Pancreas (tissue), 10 donors: ENCODE measurements around the gene AOAH. TPM values are rescaled to one million over a fixed set of nuclear protein-coding genes. Genes with fewer than 3 reads are reported as not detected.

Source experiments
- ATAC-seq, 4 donors: fragments of 200-7000 bp; cut with Tn5 transposase; one replicate each; pipeline versions ENCODE4 v1.8.0 to v1.9.1; 2020; ENCODE audit warnings: mild to moderate bottlenecking in 4 of 4, moderate library complexity in 4 of 4
- DNase-seq, 6 donors: peaks; one replicate each; pipeline ENCODE4 v3.0.0-alpha.2; 2020
- FAIRE-seq: peaks from 2 replicates; lab custom pipeline; 2012; peaks lifted over from hg19 to GRCh38; lab: Jason Lieb, UNC
- H3K27ac ChIP-seq, 4 donors: fragments of 200-600 bp; sonication (generic); 1 replicate in 3 of 4; 2 replicates in 1 of 4; pipeline versions ENCODE4 v1.5.0 to v1.8.0; 2020
- H3K27me3 ChIP-seq, 4 donors: fragments of 200-600 bp; one replicate each; pipeline ENCODE4 v1.8.0; 2021
- H3K36me3 ChIP-seq, 3 donors: fragments of 200-600 bp; sonication (generic) in 1 of 3; one replicate each; pipeline versions ENCODE4 v1.5.0 to v1.8.0; 2020 to 2021
- H3K4me1 ChIP-seq, 3 donors: fragments of 200-600 bp; one replicate each; pipeline ENCODE4 v1.8.0; 2021
- H3K4me3 ChIP-seq, 4 donors: fragments of 200-600 bp; sonication (generic) in 2 of 4; one replicate each; pipeline versions ENCODE4 v1.5.0 to v1.8.0; 2020 to 2021
- H3K9me3 ChIP-seq, 4 donors: fragments of 200-600 bp; one replicate each; pipeline ENCODE4 v1.8.0; 2021
- WGBS, 2 donors: extraction: QIAGEN DNeasy Blood & Tissue Kit; methylation state at CpG; one replicate each; pipeline ENCODE4 v1.1.7; 2013; 5-methylcytosine and 5-hydroxymethylcytosine counted together
- intact Hi-C, 3 donors: fragments of 100-400 bp; cut with DNase I; formaldehyde crosslinking; loops; one replicate each; pipeline versions ENCODE4 v1.11.1 to v1.14.2; 2022
- polyA plus RNA-seq, 2 donors: library from polyadenylated mRNA; stranded (reverse); fragments of 200-250 nt; gene quantifications; one replicate each; pipeline ENCODE4 v1.2.3, GENCODE V29; 2013
- total RNA-seq, 6 donors: library from RNA; stranded (reverse); fragmentation: NEBNext Ultra II Directional in 4 of 6; extraction: Animal tissue kit (Norgen Biotek cat#: 25700) in 4 of 6; gene quantifications; one replicate each; pipeline versions ENCODE4 v1.2.1 to v1.2.4, GENCODE V29; 2021 to 2023
- TF ChIP-seq, protein P1 (sequence below), 4 donors: fragments of 200-600 bp; sonication (generic) in 3 of 4; IDR thresholded peaks; one replicate each; pipeline versions ENCODE4 v1.5.0 to v1.8.0; 2021; ENCODE audit warnings: antibody characterized with exemption in 4 of 4
- donor health status: healthy with polysubstance abuse.
- donor health status: DM: no; HTN: no; CAD: no; lungs with moderate emphysema.
- donor health status: DM: no; HTN: no; CAD: no.
- donor health status: control.
- donor health status: control.
- donor health status: Bipolar disorder and iron deficiency.
- donor health status: DM: yes; HTN: yes; CAD: no.
- donor health status: DM: no; HTN: no; CAD: no.
- donor health status: DM: no; HTN: no; CAD: no.
- donor health status: DM: yes; HTN: yes; CAD: no.

AOAH gene
- total and polyA plus RNA-seq, 8 donors: 0.79 to 9.0 (median 2.1) TPM

DNA sequence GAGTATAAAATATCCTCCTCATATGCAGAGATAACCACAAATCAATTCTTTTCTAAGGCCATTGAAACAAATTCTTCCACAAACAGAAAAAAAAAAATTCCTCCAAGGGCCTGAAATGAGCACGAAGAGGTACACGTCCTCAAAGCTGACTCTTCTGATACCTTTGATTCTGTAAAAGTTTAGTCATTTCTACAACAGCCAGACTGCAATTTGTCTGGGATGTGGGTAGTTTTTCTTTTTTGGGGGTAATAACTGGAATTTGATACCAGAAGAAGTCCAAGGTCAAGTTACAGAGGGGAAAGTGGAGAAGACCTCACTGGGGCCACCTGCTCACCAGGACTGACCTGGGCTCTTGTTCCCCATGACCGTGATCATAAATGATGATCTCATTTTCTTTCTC is 121.8 kb downstream of the AOAH start:
- Histone ChIP-seq H3K4me3 (no peak overlapping the region), H3K4me1 (peaks cover 0 to 11% (median 0%) of the 10 kb centered on the region in 3 donors), H3K27me3 (no peaks in the 10 kb centered on the region), H3K9me3 (no peaks in the 10 kb centered on the region), H3K27ac (no peak overlapping the region), H3K36me3 (no peaks in the 10 kb centered on the region)
- ATAC-seq (no peak), DNase-seq (no peak), FAIRE-seq (no peak)
- 62 to 96% methylated on average over 3 of the region's 3 CpGs for WGBS, 2 donors
- intact Hi-C loops: no loop called here
- TF ChIP-seq, protein P1, sequence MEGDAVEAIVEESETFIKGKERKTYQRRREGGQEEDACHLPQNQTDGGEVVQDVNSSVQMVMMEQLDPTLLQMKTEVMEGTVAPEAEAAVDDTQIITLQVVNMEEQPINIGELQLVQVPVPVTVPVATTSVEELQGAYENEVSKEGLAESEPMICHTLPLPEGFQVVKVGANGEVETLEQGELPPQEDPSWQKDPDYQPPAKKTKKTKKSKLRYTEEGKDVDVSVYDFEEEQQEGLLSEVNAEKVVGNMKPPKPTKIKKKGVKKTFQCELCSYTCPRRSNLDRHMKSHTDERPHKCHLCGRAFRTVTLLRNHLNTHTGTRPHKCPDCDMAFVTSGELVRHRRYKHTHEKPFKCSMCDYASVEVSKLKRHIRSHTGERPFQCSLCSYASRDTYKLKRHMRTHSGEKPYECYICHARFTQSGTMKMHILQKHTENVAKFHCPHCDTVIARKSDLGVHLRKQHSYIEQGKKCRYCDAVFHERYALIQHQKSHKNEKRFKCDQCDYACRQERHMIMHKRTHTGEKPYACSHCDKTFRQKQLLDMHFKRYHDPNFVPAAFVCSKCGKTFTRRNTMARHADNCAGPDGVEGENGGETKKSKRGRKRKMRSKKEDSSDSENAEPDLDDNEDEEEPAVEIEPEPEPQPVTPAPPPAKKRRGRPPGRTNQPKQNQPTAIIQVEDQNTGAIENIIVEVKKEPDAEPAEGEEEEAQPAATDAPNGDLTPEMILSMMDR (IDR thresholded peaks at IDR 0.05): no peak

DNA sequence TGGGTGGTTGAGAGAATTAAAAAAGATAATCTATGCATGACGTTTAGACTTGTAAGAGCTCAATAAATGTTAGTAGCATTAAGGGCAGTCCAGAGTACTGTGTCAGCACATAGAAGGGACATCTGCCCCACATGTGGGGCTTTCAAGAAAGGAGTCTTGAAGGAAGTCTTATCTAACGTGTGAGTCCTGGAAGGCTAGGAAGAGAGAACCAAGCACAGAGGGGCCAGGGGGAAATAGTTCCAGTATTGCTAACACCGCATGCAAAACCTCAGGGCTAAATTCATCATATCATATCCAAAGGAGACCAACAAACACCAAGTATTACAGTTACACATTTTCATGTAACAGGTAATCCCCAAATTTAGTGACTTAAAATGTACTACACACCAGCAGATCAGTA is 122.7 kb downstream of the AOAH start:
- H3K4me3 ChIP-seq: no peak overlapping the region
- TF ChIP-seq, protein P1 (IDR thresholded peaks at IDR 0.05): no peak
- no peaks in the 10 kb centered on the region for H3K36me3 ChIP-seq
- no peaks in the 10 kb centered on the region for H3K27me3 ChIP-seq
- WGBS, 2 donors: 39 to 72% methylated on average over 3 of the region's 3 CpGs
- H3K4me1 ChIP-seq: peaks cover 0 to 11% (median 0%) of the 10 kb centered on the region in 3 donors
- DNase-seq (no peak), ATAC-seq (no peak), FAIRE-seq (no peak)
- no peaks in the 10 kb centered on the region for H3K9me3 ChIP-seq
- H3K27ac ChIP-seq: no peak overlapping the region
- intact Hi-C loops: no loop called here

DNA sequence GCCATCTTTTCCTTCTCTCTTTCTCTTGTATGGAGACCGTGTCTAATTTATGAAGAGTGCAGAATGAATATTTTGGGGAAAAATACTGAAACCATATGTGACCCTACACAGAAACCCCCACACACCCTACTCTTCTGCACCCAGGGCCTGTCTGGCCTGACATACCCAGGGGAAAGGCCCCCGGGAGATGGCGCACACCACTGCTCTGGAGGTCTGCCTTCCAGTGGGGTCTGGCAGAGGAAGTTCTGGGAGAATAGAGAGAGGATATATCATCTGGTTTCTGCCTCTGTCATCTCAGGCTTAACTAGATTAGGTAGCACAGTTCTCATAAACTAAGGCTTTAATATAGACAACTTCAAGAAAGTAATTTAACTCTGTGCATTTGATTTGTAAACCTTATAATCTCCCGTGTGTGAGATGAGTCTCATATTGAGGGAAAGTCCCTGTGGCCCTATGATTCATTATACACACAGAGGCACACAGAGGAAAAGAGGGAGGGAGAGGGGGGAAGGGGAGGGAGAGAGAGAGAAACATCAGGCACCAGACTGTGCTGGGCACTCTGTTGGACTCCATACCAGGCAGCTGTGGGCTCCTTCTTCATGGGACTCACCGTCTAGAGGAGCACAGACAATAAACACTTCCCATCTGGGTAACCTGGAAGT is 123.3 kb downstream of the AOAH start:
- Histone ChIP-seq H3K4me1 (peaks cover 0 to 11% (median 0%) of the 10 kb centered on the region in 3 donors), H3K27ac (no peak overlapping the region), H3K36me3 (no peaks in the 10 kb centered on the region), H3K27me3 (no peaks in the 10 kb centered on the region), H3K9me3 (no peaks in the 10 kb centered on the region), H3K4me3 (no peak overlapping the region)
- ATAC-seq (peak; percentile 82 to 96 (median 90)), DNase-seq (peak in 1 of 6 donors; percentile 14), FAIRE-seq (no peak)
- 73 to 78% methylated on average over 5 of the region's 5 CpGs for WGBS, 2 donors
- TF ChIP-seq, protein P1 (IDR thresholded peaks at IDR 0.05): no peak
- intact Hi-C loops: no loop called here

DNA sequence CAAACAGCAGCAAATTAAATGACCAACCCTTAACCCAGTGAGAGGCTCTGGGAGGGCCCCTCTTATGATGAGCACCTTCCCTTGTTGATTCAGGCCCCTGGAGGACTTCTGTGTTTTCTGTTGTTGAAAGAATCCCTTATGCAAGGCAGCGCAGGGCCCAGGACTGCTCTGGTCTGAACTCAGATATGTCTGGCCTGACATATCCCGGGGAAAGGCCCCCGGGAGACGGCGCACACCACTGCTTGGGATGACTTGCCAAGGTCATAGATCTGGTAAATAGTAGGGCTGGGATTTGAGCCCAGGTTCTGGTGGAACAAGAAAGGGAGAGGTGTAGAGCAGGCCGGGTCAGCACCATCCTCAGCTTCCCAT is 124.0 kb downstream of the AOAH start:
- no peak overlapping the region for H3K4me3 ChIP-seq
- ATAC-seq (peak in 1 of 4 donors; percentile 46), DNase-seq (no peak), FAIRE-seq (no peak)
- H3K9me3 ChIP-seq: no peaks in the 10 kb centered on the region
- H3K27ac ChIP-seq: no peak overlapping the region
- H3K36me3 ChIP-seq: no peaks in the 10 kb centered on the region
- TF ChIP-seq, protein P1 (IDR thresholded peaks at IDR 0.05): no peak
- WGBS, 2 donors: 54 to 66% methylated on average over 6 of the region's 6 CpGs
- intact Hi-C loops: no loop called here
- H3K4me1 ChIP-seq: peaks cover 0 to 11% (median 0%) of the 10 kb centered on the region in 3 donors
- no peaks in the 10 kb centered on the region for H3K27me3 ChIP-seq

DNA sequence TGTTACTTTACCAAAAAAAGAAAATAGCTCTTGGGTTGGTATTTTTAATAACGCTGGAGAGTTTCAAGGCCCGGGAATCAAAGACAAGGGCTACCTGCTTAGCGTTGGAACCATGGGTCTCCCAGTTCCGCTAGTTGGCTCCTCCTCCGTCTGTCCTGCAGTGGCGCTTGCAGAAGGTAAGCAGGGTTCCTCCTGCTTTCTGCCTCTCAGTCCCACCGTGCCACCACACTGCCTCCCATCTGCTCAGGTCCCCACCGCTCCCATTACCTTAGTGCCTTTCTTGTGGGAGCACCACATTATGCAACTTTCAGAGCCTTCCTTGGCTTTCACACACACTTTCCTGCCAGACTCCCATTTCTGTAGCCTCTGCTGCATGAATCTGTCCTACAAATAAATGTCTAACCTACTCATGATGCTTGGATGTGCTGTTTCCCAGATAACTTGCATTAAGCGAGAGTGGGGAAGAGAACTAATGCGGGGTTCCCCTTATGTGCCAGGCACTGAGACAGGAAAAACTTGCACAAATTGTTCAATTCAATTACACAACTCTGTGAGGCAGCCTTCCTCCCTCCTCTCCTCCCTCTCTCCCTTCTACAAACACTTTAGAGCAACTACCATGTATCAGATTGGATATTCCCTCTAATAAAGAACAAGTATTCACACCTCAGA is 124.5 kb downstream of the AOAH start:
- Histone ChIP-seq H3K36me3 (no peaks in the 10 kb centered on the region), H3K4me1 (peaks cover 0 to 11% (median 0%) of the 10 kb centered on the region in 3 donors), H3K27ac (no peak overlapping the region), H3K27me3 (no peaks in the 10 kb centered on the region), H3K9me3 (no peaks in the 10 kb centered on the region), H3K4me3 (no peak overlapping the region)
- DNase-seq (no peak), ATAC-seq (no peak), FAIRE-seq (no peak)
- intact Hi-C loops: no loop called here
- TF ChIP-seq, protein P1 (IDR thresholded peaks at IDR 0.05): no peak
- 95% methylated on average over 10 of the region's 10 CpGs for WGBS, 2 donors
